Mammary epithelial cell (primary cell): ENCODE results near the gene ZNHIT2.

Experiments used
- CTCF ChIP-seq, 2 donors: IDR thresholded peaks in 1 of 2; conservative IDR thresholded peaks in 1 of 2; 2 replicates each; pipeline ENCODE4 v1.5.1; 2011 to 2012; ENCODE audit warnings: inconsistent platforms in 2 of 2, low read length in 2 of 2, mild to moderate bottlenecking in 2 of 2, control low read depth in 1 of 2, low read depth in 1 of 2; ENCODE audit not compliant: insufficient read depth in 1 of 2; ENCODE audit errors: extremely low read depth in 1 of 2
- EZH2 ChIP-seq: IDR thresholded peaks from 2 replicates; pipeline ENCODE4 v1.6.1; 2012; ENCODE audit warnings: low read length, inconsistent platforms, borderline replicate concordance

GRCh38 chr11:65084598-65085375 is 32.7 kb downstream of the ZNHIT2 start:
- TF ChIP-seq CTCF (conservative IDR thresholded peaks at IDR 0.05 in 1 of 2, IDR thresholded peaks at IDR 0.05 in 1 of 2; ENCODE audit: extremely low read depth in 1 of 2, insufficient read depth in 1 of 2, low read depth in 1 of 2, low read length in 2 of 2) (no peak), EZH2 (no peak)
